Pancreas (tissue), 10 donors: ENCODE data around the gene PLK1. TPM values are rescaled to one million over a fixed set of nuclear protein-coding genes. Genes with fewer than 3 reads are reported as not detected.

Experiments used
- ATAC-seq, 4 donors: fragments of 200-7000 bp; cut with Tn5 transposase; one replicate each; pipeline versions ENCODE4 v1.8.0 to v1.9.1; 2020; ENCODE audit warnings: mild to moderate bottlenecking in 4 of 4, moderate library complexity in 4 of 4
- DNase-seq, 6 donors: peaks; one replicate each; pipeline ENCODE4 v3.0.0-alpha.2; 2020
- FAIRE-seq: peaks from 2 replicates; lab custom pipeline; 2012; peaks lifted over from hg19 to GRCh38; lab: Jason Lieb, UNC
- H3K27ac ChIP-seq, 4 donors: fragments of 200-600 bp; sonication (generic); 1 replicate in 3 of 4; 2 replicates in 1 of 4; pipeline versions ENCODE4 v1.5.0 to v1.8.0; 2020
- H3K27me3 ChIP-seq, 4 donors: fragments of 200-600 bp; one replicate each; pipeline ENCODE4 v1.8.0; 2021
- H3K36me3 ChIP-seq, 3 donors: fragments of 200-600 bp; sonication (generic) in 1 of 3; one replicate each; pipeline versions ENCODE4 v1.5.0 to v1.8.0; 2020 to 2021
- H3K4me1 ChIP-seq, 3 donors: fragments of 200-600 bp; one replicate each; pipeline ENCODE4 v1.8.0; 2021
- H3K4me3 ChIP-seq, 4 donors: fragments of 200-600 bp; sonication (generic) in 2 of 4; one replicate each; pipeline versions ENCODE4 v1.5.0 to v1.8.0; 2020 to 2021
- H3K9me3 ChIP-seq, 4 donors: fragments of 200-600 bp; one replicate each; pipeline ENCODE4 v1.8.0; 2021
- CTCF ChIP-seq, 4 donors: fragments of 200-600 bp; sonication (generic) in 3 of 4; IDR thresholded peaks; one replicate each; pipeline versions ENCODE4 v1.5.0 to v1.8.0; 2021; ENCODE audit warnings: antibody characterized with exemption in 4 of 4
- WGBS, 2 donors: extraction: QIAGEN DNeasy Blood & Tissue Kit; methylation state at CpG; one replicate each; pipeline ENCODE4 v1.1.7; 2013; 5-methylcytosine and 5-hydroxymethylcytosine counted together
- intact Hi-C, 3 donors: fragments of 100-400 bp; cut with DNase I; formaldehyde crosslinking; loops; one replicate each; pipeline versions ENCODE4 v1.11.1 to v1.14.2; 2022
- polyA plus RNA-seq, 2 donors: library from polyadenylated mRNA; stranded (reverse); fragments of 200-250 nt; gene quantifications; one replicate each; pipeline ENCODE4 v1.2.3, GENCODE V29; 2013
- total RNA-seq, 6 donors: library from RNA; stranded (reverse); fragmentation: NEBNext Ultra II Directional in 4 of 6; extraction: Animal tissue kit (Norgen Biotek cat#: 25700) in 4 of 6; gene quantifications; one replicate each; pipeline versions ENCODE4 v1.2.1 to v1.2.4, GENCODE V29; 2021 to 2023
- donor health status: healthy with polysubstance abuse.
- donor health status: DM: no; HTN: no; CAD: no; lungs with moderate emphysema.
- donor health status: DM: no; HTN: no; CAD: no.
- donor health status: control.
- donor health status: control.
- donor health status: Bipolar disorder and iron deficiency.
- donor health status: DM: yes; HTN: yes; CAD: no.
- donor health status: DM: no; HTN: no; CAD: no.
- donor health status: DM: no; HTN: no; CAD: no.
- donor health status: DM: yes; HTN: yes; CAD: no.

Gene PLK1
- total and polyA plus RNA-seq, 8 donors, result 0.31 to 2.7 (median 1.1) TPM

GRCh38 chr16:23668873-23669272 is 9.8 kb upstream of the PLK1 start:
- FAIRE-seq (no peak), ATAC-seq (no peak), DNase-seq (no peak)
- no peaks in the 10 kb centered on the region for H3K9me3 ChIP-seq
- peaks cover 0 to 7% (median 0%) of the 10 kb centered on the region in 3 donors for H3K4me1 ChIP-seq
- peaks cover 0 to 34% (median 6%) of the 10 kb centered on the region in 3 donors for H3K36me3 ChIP-seq
- intact Hi-C loops, result no loop called here
- H3K27me3 ChIP-seq, result no peaks in the 10 kb centered on the region
- no peak overlapping the region for H3K27ac ChIP-seq
- H3K4me3 ChIP-seq, result no peak overlapping the region
- TF ChIP-seq CTCF (IDR thresholded peaks at IDR 0.05), result no peak
- WGBS, 2 donors, result 93 to 95% methylated on average over 4 of the region's 4 CpGs

GRCh38 chr16:23670137-23670776 is 8.4 kb upstream of the PLK1 start:
- intact Hi-C loops, result no loop called here
- peak in 1 of 4 donors; percentile 57 for ATAC-seq
- Histone ChIP-seq H3K4me3 (no peak overlapping the region), H3K27me3 (no peaks in the 10 kb centered on the region), H3K4me1 (peaks cover 0 to 7% (median 0%) of the 10 kb centered on the region in 3 donors), H3K36me3 (peaks cover 0 to 25% (median 6%) of the 10 kb centered on the region in 3 donors), H3K9me3 (no peaks in the 10 kb centered on the region), H3K27ac (no peak overlapping the region)
- DNase-seq, result no peak
- 87 to 90% methylated on average over 4 of the region's 4 CpGs for WGBS, 2 donors
- no peak for TF ChIP-seq CTCF (IDR thresholded peaks at IDR 0.05)
- FAIRE-seq, result no peak

- Histone ChIP-seq H3K4me3 (no peak overlapping the region), H3K36me3 (no peaks in the 10 kb centered on the region), H3K27ac (no peak overlapping the region), H3K9me3 (no peaks in the 10 kb centered on the region), H3K4me1 (peaks cover 9 to 12% (median 12%) of the 10 kb centered on the region in 3 donors), H3K27me3 (no peaks in the 10 kb centered on the region)
- FAIRE-seq (no peak), DNase-seq (no peak), ATAC-seq (no peak)
- no peak for TF ChIP-seq CTCF (IDR thresholded peaks at IDR 0.05)
- 78 to 79% methylated on average over 8 of the region's 8 CpGs for WGBS, 2 donors
- intact Hi-C loops, result no loop called here
Measured at GRCh38 chr16:23673971-23674614, 4.6 kb upstream of the PLK1 start.

GRCh38 chr16:23676924-23677480 is 1.7 kb upstream of the PLK1 start:
- Histone ChIP-seq H3K4me3 (no peak overlapping the region), H3K36me3 (no peaks in the 10 kb centered on the region), H3K27ac (peak overlapping the region in 3 of 4 donors; percentile 5 to 43 (median 33)), H3K9me3 (no peaks in the 10 kb centered on the region), H3K4me1 (peaks cover 5 to 12% (median 9%) of the 10 kb centered on the region in 3 donors), H3K27me3 (no peaks in the 10 kb centered on the region)
- DNase-seq (peak in 3 of 6 donors; percentile 47 to 66 (median 50)), ATAC-seq (peak; percentile 67 to 84 (median 79)), FAIRE-seq (no peak)
- WGBS, 2 donors, result 32 to 45% methylated on average over 2 of the region's 2 CpGs
- no peak for TF ChIP-seq CTCF (IDR thresholded peaks at IDR 0.05)
- intact Hi-C loops, result no loop called here
